Measurements from ENCODE around the gene PTPRM. TPM values are rescaled to one million over a fixed set of nuclear protein-coding genes. Genes with fewer than 3 reads are reported as not detected.

Gene PTPRM
- total RNA-seq, 1 donor from 2014 or later: 42.1 TPM

GRCh38 chr18:8455661-8456614 is 888.8 kb downstream of the PTPRM start:
- DNase-seq (ENCODE audit: low read depth) (no peak), FAIRE-seq (peak; percentile 52)

More at GRCh38 chr18:8455661-8456614, 888.8 kb downstream of the PTPRM start:
- peaks cover 2% of the 10 kb centered on the region for H3K27me3 ChIP-seq (ENCODE audit: control insufficient read depth, insufficient read depth, low read length)
- H3K4me3 ChIP-seq (ENCODE audit: low read depth, low read length): no peak overlapping the region
- no peaks in the 10 kb centered on the region for H3K36me3 ChIP-seq (ENCODE audit: control insufficient read depth, insufficient read depth, low read length)
- TF ChIP-seq CTCF (IDR thresholded peaks at IDR 0.05; ENCODE audit: insufficient read depth, low read length, severe bottlenecking): no peak

Measured in bronchial epithelial cell (primary cell).